IPS-18a (cell line): ENCODE measurements around the gene PPP2R2B.

Source experiments
- H3K27ac ChIP-seq: one replicate; pipeline ENCODE4 v1.5.1; 2013; ENCODE audit warnings: low read length
- H3K27me3 ChIP-seq: one replicate; pipeline ENCODE4 v1.6.1; 2013; ENCODE audit warnings: mild to moderate bottlenecking, low read length; ENCODE audit not compliant: control insufficient read depth, insufficient read depth
- H3K36me3 ChIP-seq: one replicate; pipeline ENCODE4 v1.6.1; 2013; ENCODE audit warnings: low read depth, low read length; ENCODE audit not compliant: control insufficient read depth
- H3K4me1 ChIP-seq: one replicate; pipeline ENCODE4 v1.6.1; 2013; ENCODE audit warnings: low read depth, low read length; ENCODE audit not compliant: control insufficient read depth
- H3K4me3 ChIP-seq: one replicate; pipeline ENCODE4 v1.5.1; 2013; ENCODE audit warnings: low read length
- H3K9ac ChIP-seq: one replicate; pipeline ENCODE4 v1.6.1; 2013; ENCODE audit warnings: mild to moderate bottlenecking, low read length, moderate library complexity
- H3K9me3 ChIP-seq: one replicate; pipeline ENCODE4 v1.6.1; 2013; ENCODE audit warnings: low read depth, low read length; ENCODE audit not compliant: control insufficient read depth

PPP2R2B gene

DNA sequence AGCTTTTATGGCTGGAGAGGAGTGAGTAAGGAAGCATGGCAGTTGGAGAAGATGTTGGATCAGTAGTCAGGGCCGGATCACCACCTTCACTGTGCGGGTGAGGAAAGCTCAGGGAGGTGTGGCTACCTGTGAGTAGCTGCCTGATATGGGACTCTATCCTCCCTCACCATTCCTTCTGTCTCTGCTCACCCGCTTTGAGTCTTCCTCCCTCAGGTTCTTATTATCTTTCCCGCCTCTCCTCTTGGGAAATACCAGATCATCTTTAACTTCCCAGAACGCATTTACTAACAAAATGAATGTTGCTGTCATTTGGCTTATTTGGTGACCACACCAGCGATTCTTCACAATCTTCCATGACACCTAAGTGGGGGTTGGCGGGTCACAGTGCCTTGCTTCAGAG, 221.9 kb downstream of the PPP2R2B start:
- Histone ChIP-seq H3K4me3 (no peak overlapping the region), H3K9me3 (no peaks in the 10 kb centered on the region), H3K4me1 (peaks cover 12% of the 10 kb centered on the region), H3K36me3 (no peaks in the 10 kb centered on the region), H3K9ac (no peak overlapping the region), H3K27ac (no peak overlapping the region), H3K27me3 (no peaks in the 10 kb centered on the region)

DNA sequence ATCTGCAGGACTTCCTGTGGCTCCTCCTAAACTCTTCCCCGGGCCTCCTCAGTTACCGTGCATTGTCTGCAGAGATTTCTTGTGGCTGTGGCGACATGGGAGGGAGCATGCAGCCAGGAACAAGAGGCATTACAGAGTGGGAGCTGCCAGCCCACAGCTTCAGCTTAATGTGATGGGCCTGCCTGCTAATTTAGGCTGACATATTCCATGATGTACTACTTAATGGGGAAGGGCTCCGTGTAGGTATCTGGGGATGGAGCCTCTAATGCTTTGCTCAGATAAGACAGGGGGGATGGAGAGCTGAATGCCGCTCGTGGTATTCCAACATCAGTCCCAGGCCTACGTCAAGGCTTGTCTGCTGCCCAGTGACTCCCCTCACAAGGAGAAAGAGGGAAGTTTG, 225.0 kb downstream of the PPP2R2B start:
- H3K9me3 ChIP-seq, result no peaks in the 10 kb centered on the region
- no peak overlapping the region for H3K4me3 ChIP-seq
- no peak overlapping the region for H3K27ac ChIP-seq
- H3K27me3 ChIP-seq, result no peaks in the 10 kb centered on the region
- no peaks in the 10 kb centered on the region for H3K36me3 ChIP-seq
- no peak overlapping the region for H3K9ac ChIP-seq
- no peaks in the 10 kb centered on the region for H3K4me1 ChIP-seq

DNA sequence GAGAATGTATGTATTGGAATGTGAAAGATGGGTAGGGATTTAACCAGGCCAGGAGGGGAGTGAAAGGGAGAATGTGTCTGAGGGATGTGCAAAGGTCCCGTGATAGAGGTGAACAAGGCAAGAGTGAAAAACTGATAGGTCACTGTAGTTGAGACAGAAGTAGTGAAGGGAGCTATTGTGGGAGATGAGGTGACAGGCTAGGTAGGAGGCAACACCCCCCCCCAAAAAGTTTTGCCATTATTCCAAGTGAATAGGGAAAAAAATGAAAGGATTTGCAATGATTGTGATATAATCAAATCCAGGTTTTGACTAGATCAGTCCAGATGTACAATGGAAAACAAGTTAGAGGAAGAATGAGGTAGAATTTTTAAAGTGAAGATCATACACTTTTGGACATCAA, 226.0 kb downstream of the PPP2R2B start:
- Histone ChIP-seq H3K4me1 (no peaks in the 10 kb centered on the region), H3K27me3 (no peaks in the 10 kb centered on the region), H3K9ac (no peak overlapping the region)

DNA sequence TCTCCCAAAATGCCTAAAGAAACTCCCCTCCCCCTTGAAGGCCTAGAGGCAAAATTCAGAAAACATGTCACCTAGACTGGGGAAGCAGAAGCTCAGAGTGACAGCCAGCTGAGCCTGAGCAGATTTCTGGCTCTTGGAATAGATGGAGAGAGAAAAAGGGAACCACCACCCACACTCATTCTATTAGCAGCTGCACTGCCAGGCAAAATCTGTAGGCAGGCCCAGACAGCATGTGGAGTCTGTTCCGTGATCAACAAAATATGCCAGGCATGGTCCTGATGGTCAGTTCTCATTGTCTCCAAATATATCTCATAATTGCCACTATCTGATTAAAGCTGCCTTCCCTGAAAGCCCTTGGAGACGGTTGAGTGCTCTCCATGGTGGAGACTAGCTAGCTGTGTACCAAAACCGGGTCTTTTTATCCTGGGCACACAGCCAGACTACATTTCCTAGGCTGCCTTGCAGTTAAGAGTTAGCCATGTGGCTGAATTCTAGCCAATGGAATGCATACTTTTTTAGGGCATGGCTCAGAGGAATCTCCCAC, 230.8 kb downstream of the PPP2R2B start:
- H3K9ac ChIP-seq, result no peak overlapping the region
- H3K27ac ChIP-seq, result no peak overlapping the region
- H3K27me3 ChIP-seq, result no peaks in the 10 kb centered on the region
- no peaks in the 10 kb centered on the region for H3K36me3 ChIP-seq
- no peaks in the 10 kb centered on the region for H3K9me3 ChIP-seq
- H3K4me3 ChIP-seq, result no peak overlapping the region
- no peaks in the 10 kb centered on the region for H3K4me1 ChIP-seq

More for the DNA sequence above, 226.0 kb downstream of the PPP2R2B start:
- Histone ChIP-seq H3K4me3 (no peak overlapping the region), H3K36me3 (no peaks in the 10 kb centered on the region), H3K27ac (no peak overlapping the region), H3K9me3 (no peaks in the 10 kb centered on the region)

DNA sequence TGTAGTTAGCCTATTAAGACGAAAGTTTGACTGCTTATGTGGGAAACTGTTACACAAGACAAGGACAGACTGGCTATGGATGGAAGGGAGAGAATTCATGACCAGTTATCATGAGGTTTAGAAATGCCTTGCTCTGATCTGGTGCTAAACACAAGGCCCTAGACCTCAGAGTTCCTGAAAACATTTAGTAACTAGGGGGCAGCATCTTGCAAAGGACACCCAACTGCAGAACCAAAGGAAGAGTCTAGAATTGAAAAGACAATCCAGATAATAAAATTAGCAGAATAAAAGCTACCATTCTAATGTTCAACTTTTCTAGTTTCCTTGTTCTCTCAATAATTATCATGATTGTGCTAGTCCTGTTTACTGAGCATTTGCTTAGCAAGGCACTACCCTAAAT, 232.1 kb downstream of the PPP2R2B start:
- Histone ChIP-seq H3K9me3 (no peaks in the 10 kb centered on the region), H3K36me3 (no peaks in the 10 kb centered on the region), H3K27ac (no peak overlapping the region), H3K4me3 (no peak overlapping the region), H3K9ac (no peak overlapping the region), H3K4me1 (no peaks in the 10 kb centered on the region), H3K27me3 (no peaks in the 10 kb centered on the region)

DNA sequence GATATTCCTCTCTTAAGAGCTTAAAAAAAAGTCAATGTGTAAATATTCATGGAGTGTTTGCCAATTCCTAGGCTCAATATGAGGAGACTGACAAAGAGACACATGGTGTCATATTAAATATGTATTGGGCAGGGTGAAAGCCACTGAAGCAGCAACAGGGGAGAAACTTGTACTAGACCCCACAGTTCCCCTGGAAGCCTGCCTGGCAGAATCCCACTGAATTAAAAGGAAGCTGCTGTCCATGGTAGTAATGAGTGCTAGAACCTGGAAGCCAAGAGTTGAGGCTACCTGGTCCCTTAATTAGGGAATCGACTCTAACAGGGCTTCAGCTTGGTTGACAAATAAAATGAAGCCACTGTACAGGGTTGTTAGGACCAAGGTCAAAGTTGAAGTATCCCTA, 233.2 kb downstream of the PPP2R2B start:
- Histone ChIP-seq H3K36me3 (no peaks in the 10 kb centered on the region), H3K27me3 (no peaks in the 10 kb centered on the region), H3K9ac (no peak overlapping the region), H3K4me1 (no peaks in the 10 kb centered on the region), H3K27ac (no peak overlapping the region), H3K9me3 (no peaks in the 10 kb centered on the region), H3K4me3 (no peak overlapping the region)

DNA sequence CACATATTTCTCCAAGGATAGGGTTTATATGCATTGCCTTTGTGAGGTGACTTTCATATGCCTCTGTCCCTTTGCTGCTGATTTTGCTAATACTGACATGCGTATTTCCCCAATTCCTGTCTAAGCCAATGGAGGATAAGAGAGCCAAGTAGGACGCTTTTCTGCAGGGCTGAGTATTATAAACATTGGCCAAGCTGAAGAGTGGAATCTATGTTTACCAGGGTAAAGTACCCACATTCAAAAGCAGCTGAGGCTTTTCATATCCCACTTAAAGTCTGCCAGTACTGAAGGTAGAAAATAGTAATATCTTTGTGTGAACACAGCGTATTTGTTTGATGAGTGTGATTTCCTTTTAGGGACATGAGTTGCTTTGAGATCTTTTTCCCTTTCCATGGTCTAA, 233.7 kb downstream of the PPP2R2B start:
- Histone ChIP-seq H3K4me1 (no peaks in the 10 kb centered on the region), H3K9ac (no peak overlapping the region), H3K27me3 (no peaks in the 10 kb centered on the region), H3K36me3 (no peaks in the 10 kb centered on the region), H3K27ac (no peak overlapping the region), H3K9me3 (no peaks in the 10 kb centered on the region), H3K4me3 (no peak overlapping the region)

DNA sequence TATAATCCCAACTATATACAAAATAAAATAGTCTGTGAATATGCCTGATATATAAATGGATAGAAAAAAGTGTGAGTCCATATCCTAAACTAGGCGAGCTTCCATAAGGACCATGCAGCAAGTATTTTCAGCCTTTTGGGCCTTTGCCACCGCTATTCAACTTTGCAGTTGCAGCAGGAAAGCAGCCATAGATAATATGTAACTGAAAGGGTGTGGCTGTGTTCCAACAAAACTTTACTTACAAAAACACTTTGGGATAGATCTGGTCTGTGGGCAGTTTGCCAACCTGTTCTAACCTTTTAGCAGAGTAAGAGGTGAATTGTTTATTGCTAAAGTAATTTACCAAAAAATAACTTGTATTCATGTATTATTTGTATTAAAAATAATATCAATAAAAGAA, 234.8 kb downstream of the PPP2R2B start:
- Histone ChIP-seq H3K9me3 (no peaks in the 10 kb centered on the region), H3K36me3 (no peaks in the 10 kb centered on the region), H3K4me1 (no peaks in the 10 kb centered on the region), H3K27me3 (no peaks in the 10 kb centered on the region), H3K9ac (no peak overlapping the region), H3K4me3 (no peak overlapping the region), H3K27ac (no peak overlapping the region)

DNA sequence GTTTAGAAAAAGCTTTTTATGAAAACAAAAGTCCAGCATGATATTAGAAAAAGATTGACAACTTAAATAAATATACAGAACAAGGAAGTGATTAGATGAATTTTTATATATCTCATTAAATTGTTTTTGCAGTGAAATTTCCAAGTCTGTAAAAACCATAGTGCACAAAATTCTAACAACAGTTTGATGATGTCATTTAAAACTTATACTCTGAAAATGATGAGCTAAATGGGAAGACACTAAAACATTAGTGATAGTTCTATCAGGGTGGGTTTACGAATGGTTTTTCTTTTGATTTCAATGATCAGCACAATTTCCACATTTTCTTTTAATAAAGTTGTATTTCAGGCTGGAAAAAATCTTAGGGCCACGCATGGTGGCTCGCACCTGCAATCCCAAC, 236.1 kb downstream of the PPP2R2B start:
- Histone ChIP-seq H3K9me3 (no peaks in the 10 kb centered on the region), H3K27ac (no peak overlapping the region), H3K36me3 (no peaks in the 10 kb centered on the region), H3K4me3 (no peak overlapping the region), H3K9ac (no peak overlapping the region), H3K27me3 (no peaks in the 10 kb centered on the region), H3K4me1 (no peaks in the 10 kb centered on the region)

DNA sequence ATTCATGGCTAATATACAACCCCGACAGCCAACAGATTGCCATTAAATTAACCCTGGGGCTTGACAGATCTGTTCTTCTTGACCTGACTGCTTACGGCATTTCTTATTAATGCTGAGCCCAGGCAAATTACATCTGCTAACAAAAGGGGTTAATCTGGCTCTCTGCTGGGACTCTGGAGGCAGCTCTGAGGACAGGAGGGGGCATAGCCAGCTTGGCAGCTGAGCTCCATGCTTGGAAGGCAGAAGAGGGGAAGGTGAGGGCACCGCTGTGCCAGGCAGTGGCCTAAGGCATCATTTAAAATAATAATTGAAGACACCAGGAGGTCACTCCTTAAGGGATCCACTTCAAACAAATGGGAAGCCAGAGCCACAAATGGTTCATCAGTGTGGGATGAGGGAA, 236.6 kb downstream of the PPP2R2B start:
- Histone ChIP-seq H3K36me3 (no peaks in the 10 kb centered on the region), H3K9me3 (no peaks in the 10 kb centered on the region), H3K9ac (no peak overlapping the region), H3K27me3 (no peaks in the 10 kb centered on the region), H3K4me1 (no peaks in the 10 kb centered on the region), H3K4me3 (no peak overlapping the region), H3K27ac (no peak overlapping the region)

DNA sequence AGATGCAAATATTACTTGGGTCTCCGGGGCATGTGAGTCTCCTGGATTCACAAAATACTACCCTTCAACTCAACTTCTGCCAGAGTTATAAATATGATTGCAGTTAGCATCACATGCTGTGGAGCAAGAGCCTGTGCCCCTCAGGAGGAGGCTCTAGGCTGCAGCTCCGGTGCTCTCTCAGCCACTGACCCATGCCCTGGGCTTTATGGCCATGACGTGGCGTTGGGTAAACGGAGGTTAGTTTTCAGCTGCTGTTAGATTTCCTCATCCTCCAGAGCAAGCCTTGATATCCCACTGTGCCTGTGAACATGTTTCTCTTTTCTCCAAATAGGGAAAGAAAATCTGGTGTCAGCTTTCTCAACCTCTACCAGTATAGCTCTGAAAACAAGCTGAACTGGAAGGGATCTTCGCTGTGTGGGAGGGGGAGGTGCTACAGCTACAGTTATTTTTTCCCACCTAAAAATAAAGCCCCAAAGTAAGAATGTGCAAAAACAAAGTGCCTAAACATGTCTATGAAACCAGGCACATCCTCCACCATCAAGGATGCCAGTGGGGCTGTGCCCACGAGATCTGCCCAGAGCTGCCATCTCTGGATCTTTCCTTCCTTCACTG, 238.2 kb downstream of the PPP2R2B start:
- no peak overlapping the region for H3K9ac ChIP-seq
- no peak overlapping the region for H3K4me3 ChIP-seq
- no peak overlapping the region for H3K27ac ChIP-seq
- no peaks in the 10 kb centered on the region for H3K4me1 ChIP-seq
- no peaks in the 10 kb centered on the region for H3K36me3 ChIP-seq
- no peaks in the 10 kb centered on the region for H3K27me3 ChIP-seq
- H3K9me3 ChIP-seq, result no peaks in the 10 kb centered on the region

DNA sequence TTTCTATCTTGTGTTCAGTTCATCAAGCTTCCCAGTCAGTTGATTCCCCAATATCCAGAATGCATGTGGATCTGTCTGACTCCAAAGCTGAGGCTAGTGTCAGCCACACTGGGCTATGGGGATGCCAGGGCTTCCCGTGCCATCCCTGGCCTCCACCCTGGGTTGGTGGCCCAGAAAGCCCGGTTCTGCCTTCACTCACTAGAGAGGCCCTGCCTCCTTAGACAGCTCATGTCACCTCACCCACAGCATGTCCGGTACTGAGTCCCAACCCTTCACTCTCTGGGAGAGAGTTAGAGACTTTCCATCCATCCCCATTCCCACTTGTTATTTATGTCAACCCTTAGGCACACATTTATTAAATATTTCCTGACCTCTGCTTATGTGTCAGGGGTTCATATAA, 243.1 kb downstream of the PPP2R2B start:
- Histone ChIP-seq H3K4me3 (no peak overlapping the region), H3K27me3 (no peaks in the 10 kb centered on the region), H3K9ac (no peak overlapping the region)

More for the DNA sequence above, 243.1 kb downstream of the PPP2R2B start:
- Histone ChIP-seq H3K4me1 (no peaks in the 10 kb centered on the region), H3K27ac (no peak overlapping the region), H3K9me3 (no peaks in the 10 kb centered on the region), H3K36me3 (no peaks in the 10 kb centered on the region)
